H1 (cell line): ENCODE results near the gene TSC22D1.

Experiments
- CEBPB ChIP-seq: IDR thresholded peaks from 2 replicates; pipeline ENCODE4 v1.6.1; 2012; ENCODE audit warnings: low read depth, low read length
- GTF2F1 ChIP-seq: IDR thresholded peaks from 2 replicates; pipeline ENCODE4 v1.6.1; 2012; ENCODE audit warnings: low read depth, low read length, improper control_type of control experiment, borderline replicate concordance
- MAFK ChIP-seq: IDR thresholded peaks from 2 replicates; pipeline ENCODE4 v1.6.1; 2012; ENCODE audit warnings: low read depth, mild to moderate bottlenecking, improper control_type of control experiment, low read length
- POLR2A ChIP-seq, 2 experiments: IDR thresholded peaks; 1 replicate in 1 of 2; 2 replicates in 1 of 2; pipeline ENCODE4 v1.6.1; 2011; ENCODE audit warnings: low read depth in 2 of 2, low read length in 2 of 2, mild to moderate bottlenecking in 2 of 2; ENCODE audit errors: control extremely low read depth in 1 of 2
- RNF2 ChIP-seq: fragments of 200-900, 300-1000 bp; sonication (generic); IDR thresholded peaks from 2 replicates; pipeline ENCODE4 v1.7.1; 2016; ENCODE audit warnings: borderline replicate concordance, low read depth, mild to moderate bottlenecking, antibody characterized with exemption, low read length; ENCODE audit not compliant: poor library complexity, severe bottlenecking; ENCODE audit errors: missing control alignments
- SIN3A ChIP-seq, 2 experiments: IDR thresholded peaks in 1 of 2; conservative IDR thresholded peaks in 1 of 2; 2 replicates each; pipeline ENCODE4 v1.6.1; 2011 to 2012; ENCODE audit warnings: low read length in 2 of 2, improper control_type of control experiment in 1 of 2, low read depth in 1 of 2, mild to moderate bottlenecking in 1 of 2
- TAF1 ChIP-seq: IDR thresholded peaks from 2 replicates; pipeline ENCODE4 v1.6.1; 2011; ENCODE audit warnings: mild to moderate bottlenecking, low read depth, low read length
- ZNF274 ChIP-seq: IDR thresholded peaks from 2 replicates; pipeline ENCODE4 v1.7.0; 2012; ENCODE audit warnings: low read length, borderline replicate concordance; ENCODE audit errors: extremely low read depth
- TF ChIP-seq, protein P1 (sequence below), 3 experiments: IDR thresholded peaks; 1 replicate in 2 of 3; 2 replicates in 1 of 3; pipeline versions ENCODE4 v1.5.1 to v1.6.1; 2011; ENCODE audit warnings: low read length in 3 of 3, mild to moderate bottlenecking in 3 of 3, inconsistent platforms in 2 of 3, low read depth in 1 of 3, moderate library complexity in 1 of 3; ENCODE audit not compliant: insufficient read depth in 1 of 3; ENCODE audit errors: control extremely low read depth in 1 of 3
- TF ChIP-seq, protein P2 (sequence below): fragments of 300-600 bp; sonication (generic); IDR thresholded peaks from 2 replicates; pipeline ENCODE4 v1.7.1; 2012; ENCODE audit warnings: low read length, moderate library complexity, mild to moderate bottlenecking, inconsistent platforms; ENCODE audit not compliant: insufficient replicate concordance

- no peak for TF ChIP-seq ZNF274
- TF ChIP-seq TAF1: no peak
- TF ChIP-seq MAFK: no peak
- TF ChIP-seq RNF2: no peak
- TF ChIP-seq, protein P1, sequence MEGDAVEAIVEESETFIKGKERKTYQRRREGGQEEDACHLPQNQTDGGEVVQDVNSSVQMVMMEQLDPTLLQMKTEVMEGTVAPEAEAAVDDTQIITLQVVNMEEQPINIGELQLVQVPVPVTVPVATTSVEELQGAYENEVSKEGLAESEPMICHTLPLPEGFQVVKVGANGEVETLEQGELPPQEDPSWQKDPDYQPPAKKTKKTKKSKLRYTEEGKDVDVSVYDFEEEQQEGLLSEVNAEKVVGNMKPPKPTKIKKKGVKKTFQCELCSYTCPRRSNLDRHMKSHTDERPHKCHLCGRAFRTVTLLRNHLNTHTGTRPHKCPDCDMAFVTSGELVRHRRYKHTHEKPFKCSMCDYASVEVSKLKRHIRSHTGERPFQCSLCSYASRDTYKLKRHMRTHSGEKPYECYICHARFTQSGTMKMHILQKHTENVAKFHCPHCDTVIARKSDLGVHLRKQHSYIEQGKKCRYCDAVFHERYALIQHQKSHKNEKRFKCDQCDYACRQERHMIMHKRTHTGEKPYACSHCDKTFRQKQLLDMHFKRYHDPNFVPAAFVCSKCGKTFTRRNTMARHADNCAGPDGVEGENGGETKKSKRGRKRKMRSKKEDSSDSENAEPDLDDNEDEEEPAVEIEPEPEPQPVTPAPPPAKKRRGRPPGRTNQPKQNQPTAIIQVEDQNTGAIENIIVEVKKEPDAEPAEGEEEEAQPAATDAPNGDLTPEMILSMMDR (IDR thresholded peaks at IDR 0.05; ENCODE audit: control extremely low read depth in 1 of 3, insufficient read depth in 1 of 3, low read depth in 1 of 3, low read length in 3 of 3): no peak
- TF ChIP-seq POLR2A (IDR thresholded peaks at IDR 0.05; ENCODE audit: control extremely low read depth in 1 of 2, low read depth in 2 of 2, low read length in 2 of 2): no peak
- TF ChIP-seq, protein P2, sequence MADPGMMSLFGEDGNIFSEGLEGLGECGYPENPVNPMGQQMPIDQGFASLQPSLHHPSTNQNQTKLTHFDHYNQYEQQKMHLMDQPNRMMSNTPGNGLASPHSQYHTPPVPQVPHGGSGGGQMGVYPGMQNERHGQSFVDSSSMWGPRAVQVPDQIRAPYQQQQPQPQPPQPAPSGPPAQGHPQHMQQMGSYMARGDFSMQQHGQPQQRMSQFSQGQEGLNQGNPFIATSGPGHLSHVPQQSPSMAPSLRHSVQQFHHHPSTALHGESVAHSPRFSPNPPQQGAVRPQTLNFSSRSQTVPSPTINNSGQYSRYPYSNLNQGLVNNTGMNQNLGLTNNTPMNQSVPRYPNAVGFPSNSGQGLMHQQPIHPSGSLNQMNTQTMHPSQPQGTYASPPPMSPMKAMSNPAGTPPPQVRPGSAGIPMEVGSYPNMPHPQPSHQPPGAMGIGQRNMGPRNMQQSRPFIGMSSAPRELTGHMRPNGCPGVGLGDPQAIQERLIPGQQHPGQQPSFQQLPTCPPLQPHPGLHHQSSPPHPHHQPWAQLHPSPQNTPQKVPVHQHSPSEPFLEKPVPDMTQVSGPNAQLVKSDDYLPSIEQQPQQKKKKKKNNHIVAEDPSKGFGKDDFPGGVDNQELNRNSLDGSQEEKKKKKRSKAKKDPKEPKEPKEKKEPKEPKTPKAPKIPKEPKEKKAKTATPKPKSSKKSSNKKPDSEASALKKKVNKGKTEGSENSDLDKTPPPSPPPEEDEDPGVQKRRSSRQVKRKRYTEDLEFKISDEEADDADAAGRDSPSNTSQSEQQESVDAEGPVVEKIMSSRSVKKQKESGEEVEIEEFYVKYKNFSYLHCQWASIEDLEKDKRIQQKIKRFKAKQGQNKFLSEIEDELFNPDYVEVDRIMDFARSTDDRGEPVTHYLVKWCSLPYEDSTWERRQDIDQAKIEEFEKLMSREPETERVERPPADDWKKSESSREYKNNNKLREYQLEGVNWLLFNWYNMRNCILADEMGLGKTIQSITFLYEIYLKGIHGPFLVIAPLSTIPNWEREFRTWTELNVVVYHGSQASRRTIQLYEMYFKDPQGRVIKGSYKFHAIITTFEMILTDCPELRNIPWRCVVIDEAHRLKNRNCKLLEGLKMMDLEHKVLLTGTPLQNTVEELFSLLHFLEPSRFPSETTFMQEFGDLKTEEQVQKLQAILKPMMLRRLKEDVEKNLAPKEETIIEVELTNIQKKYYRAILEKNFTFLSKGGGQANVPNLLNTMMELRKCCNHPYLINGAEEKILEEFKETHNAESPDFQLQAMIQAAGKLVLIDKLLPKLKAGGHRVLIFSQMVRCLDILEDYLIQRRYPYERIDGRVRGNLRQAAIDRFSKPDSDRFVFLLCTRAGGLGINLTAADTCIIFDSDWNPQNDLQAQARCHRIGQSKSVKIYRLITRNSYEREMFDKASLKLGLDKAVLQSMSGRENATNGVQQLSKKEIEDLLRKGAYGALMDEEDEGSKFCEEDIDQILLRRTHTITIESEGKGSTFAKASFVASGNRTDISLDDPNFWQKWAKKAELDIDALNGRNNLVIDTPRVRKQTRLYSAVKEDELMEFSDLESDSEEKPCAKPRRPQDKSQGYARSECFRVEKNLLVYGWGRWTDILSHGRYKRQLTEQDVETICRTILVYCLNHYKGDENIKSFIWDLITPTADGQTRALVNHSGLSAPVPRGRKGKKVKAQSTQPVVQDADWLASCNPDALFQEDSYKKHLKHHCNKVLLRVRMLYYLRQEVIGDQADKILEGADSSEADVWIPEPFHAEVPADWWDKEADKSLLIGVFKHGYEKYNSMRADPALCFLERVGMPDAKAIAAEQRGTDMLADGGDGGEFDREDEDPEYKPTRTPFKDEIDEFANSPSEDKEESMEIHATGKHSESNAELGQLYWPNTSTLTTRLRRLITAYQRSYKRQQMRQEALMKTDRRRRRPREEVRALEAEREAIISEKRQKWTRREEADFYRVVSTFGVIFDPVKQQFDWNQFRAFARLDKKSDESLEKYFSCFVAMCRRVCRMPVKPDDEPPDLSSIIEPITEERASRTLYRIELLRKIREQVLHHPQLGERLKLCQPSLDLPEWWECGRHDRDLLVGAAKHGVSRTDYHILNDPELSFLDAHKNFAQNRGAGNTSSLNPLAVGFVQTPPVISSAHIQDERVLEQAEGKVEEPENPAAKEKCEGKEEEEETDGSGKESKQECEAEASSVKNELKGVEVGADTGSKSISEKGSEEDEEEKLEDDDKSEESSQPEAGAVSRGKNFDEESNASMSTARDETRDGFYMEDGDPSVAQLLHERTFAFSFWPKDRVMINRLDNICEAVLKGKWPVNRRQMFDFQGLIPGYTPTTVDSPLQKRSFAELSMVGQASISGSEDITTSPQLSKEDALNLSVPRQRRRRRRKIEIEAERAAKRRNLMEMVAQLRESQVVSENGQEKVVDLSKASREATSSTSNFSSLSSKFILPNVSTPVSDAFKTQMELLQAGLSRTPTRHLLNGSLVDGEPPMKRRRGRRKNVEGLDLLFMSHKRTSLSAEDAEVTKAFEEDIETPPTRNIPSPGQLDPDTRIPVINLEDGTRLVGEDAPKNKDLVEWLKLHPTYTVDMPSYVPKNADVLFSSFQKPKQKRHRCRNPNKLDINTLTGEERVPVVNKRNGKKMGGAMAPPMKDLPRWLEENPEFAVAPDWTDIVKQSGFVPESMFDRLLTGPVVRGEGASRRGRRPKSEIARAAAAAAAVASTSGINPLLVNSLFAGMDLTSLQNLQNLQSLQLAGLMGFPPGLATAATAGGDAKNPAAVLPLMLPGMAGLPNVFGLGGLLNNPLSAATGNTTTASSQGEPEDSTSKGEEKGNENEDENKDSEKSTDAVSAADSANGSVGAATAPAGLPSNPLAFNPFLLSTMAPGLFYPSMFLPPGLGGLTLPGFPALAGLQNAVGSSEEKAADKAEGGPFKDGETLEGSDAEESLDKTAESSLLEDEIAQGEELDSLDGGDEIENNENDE: no peak
- no peak for TF ChIP-seq CEBPB
- no peak for TF ChIP-seq GTF2F1
- no peak for TF ChIP-seq SIN3A (conservative IDR thresholded peaks at IDR 0.05 in 1 of 2, IDR thresholded peaks at IDR 0.05 in 1 of 2; ENCODE audit: low read depth in 1 of 2, low read length in 2 of 2)
Measured at GRCh38 chr13:44422755-44423643, 153.1 kb downstream of the TSC22D1 start.
